Thoracic aorta (tissue), 2 donors: ENCODE data around the gene GARS1. TPM values are rescaled to one million over a fixed set of nuclear protein-coding genes. Genes with fewer than 3 reads are reported as not detected.
"Not testable (repeated sequence)": the region's sequence is repeated elsewhere in the genome, so short reads cannot be mapped to it uniquely, and the experiment has no call there.

Experiments used
- ATAC-seq: fragments of 150-250 bp; one replicate; pipeline ENCODE4 v1.8.0; 2017; ENCODE audit warnings: low read depth; ENCODE audit not compliant: insufficient number of reproducible peaks, low FRiP score
- DNase-seq: peaks from one replicate; pipeline ENCODE4 v3.0.0-alpha.2; 2020; ENCODE audit warnings: low spot score
- H3K27ac ChIP-seq, 2 donors: fragments of 200-600 bp; sonication (generic); 1 replicate in 1 of 2; 2 replicates in 1 of 2; pipeline ENCODE4 v1.5.1; 2016; ENCODE audit warnings: mild to moderate bottlenecking in 2 of 2, moderate library complexity in 2 of 2
- H3K27me3 ChIP-seq: fragments of 200-600 bp; sonication (generic); replicated peaks from 2 replicates; pipeline ENCODE4 v1.6.0; 2016; ENCODE audit warnings: mild to moderate bottlenecking; ENCODE audit not compliant: insufficient read depth
- H3K36me3 ChIP-seq: fragments of 200-600 bp; sonication (generic); one replicate; pipeline ENCODE4 v1.5.1; 2016
- H3K4me1 ChIP-seq, 2 donors: fragments of 200-600 bp; sonication (generic); 1 replicate in 1 of 2; 2 replicates in 1 of 2; pipeline versions ENCODE4 v1.5.1 to v1.6.0; 2016; ENCODE audit warnings: low read depth in 2 of 2, mild to moderate bottlenecking in 1 of 2; ENCODE audit not compliant: control insufficient read depth in 1 of 2
- H3K4me3 ChIP-seq: fragments of 200-600 bp; sonication (generic); 2 replicates; pipeline ENCODE4 v1.5.1; 2016; ENCODE audit warnings: mild to moderate bottlenecking
- H3K9me3 ChIP-seq: fragments of 200-600 bp; sonication (generic); 2 replicates; pipeline ENCODE4 v1.5.1; 2016
- total RNA-seq, 2 donors: library from RNA; depleted of rRNA; stranded (reverse); fragments of >200 nt; gene quantifications; one replicate each; pipeline versions ENCODE4 v1.1.0 to v1.2.3, GENCODE V29; 2016
- TF ChIP-seq, protein P1 (sequence below): fragments of 200-600 bp; sonication (generic); IDR thresholded peaks from one replicate; pipeline ENCODE4 v1.5.1; 2019; ENCODE audit warnings: antibody characterized with exemption

GARS1 gene
- total RNA-seq, 2 donors from 2014 or later: 76.5 to 81.6 TPM

DNA sequence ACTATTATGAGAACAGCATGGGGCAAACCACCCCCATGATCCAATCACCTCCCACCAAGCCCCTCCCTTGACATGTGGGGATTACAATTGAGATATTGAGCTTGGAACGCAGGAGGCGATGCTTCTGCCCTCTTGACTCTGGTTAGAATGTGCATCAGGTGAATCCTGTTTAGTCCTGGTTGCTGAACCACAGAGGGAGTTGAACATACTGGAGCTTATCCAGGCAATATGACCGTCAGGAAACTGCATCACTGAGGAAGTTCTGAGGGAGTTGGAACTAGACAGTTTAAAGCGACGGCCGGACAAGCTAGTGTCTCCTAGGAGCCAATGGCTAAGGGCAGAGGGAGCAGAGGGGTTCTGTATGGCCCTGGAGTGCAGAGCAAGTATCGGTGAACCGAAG lies 31.8 kb upstream of the GARS1 start:
- no peaks in the 10 kb centered on the region for H3K27me3 ChIP-seq
- TF ChIP-seq, protein P1, sequence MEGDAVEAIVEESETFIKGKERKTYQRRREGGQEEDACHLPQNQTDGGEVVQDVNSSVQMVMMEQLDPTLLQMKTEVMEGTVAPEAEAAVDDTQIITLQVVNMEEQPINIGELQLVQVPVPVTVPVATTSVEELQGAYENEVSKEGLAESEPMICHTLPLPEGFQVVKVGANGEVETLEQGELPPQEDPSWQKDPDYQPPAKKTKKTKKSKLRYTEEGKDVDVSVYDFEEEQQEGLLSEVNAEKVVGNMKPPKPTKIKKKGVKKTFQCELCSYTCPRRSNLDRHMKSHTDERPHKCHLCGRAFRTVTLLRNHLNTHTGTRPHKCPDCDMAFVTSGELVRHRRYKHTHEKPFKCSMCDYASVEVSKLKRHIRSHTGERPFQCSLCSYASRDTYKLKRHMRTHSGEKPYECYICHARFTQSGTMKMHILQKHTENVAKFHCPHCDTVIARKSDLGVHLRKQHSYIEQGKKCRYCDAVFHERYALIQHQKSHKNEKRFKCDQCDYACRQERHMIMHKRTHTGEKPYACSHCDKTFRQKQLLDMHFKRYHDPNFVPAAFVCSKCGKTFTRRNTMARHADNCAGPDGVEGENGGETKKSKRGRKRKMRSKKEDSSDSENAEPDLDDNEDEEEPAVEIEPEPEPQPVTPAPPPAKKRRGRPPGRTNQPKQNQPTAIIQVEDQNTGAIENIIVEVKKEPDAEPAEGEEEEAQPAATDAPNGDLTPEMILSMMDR: no peak
- DNase-seq (no peak), ATAC-seq (no peak)
- H3K36me3 ChIP-seq: no peaks in the 10 kb centered on the region
- no peak overlapping the region for H3K27ac ChIP-seq
- H3K4me3 ChIP-seq: no peak overlapping the region
- H3K4me1 ChIP-seq: no peaks in the 10 kb centered on the region
- no peaks in the 10 kb centered on the region for H3K9me3 ChIP-seq

DNA sequence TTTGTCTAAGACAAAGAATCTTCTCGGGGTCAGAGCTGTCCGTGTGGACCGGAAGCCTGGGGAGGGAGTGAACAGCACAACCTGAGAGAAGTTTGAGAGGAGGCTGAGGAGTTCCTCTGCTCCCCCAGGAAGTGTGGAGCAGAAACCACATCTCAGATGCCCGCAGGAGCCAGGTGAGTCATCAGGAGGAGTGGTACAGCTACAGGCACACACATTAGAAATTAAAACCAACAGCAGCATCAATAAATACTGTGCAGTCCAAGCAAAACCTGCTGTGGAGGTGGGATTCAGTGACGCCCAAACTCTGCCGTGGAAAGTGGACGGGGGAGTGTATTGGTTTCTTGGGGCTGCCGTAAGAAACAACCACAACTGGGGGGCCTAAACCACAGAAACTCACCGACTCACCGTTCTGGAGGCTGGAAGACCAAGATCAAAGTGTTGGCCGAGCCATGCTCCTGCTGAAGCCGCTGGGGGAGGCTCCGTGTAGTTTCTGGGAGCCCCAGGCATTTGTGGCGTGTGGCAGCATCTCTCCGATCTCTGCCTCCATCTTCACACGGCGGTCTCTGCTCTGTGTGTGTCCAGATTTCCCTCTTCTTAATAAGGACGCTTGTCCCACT lies 31.2 kb upstream of the GARS1 start:
- Histone ChIP-seq H3K27ac (no peak overlapping the region), H3K4me1 (no peaks in the 10 kb centered on the region), H3K36me3 (peaks cover 5% of the 10 kb centered on the region), H3K27me3 (no peaks in the 10 kb centered on the region), H3K9me3 (no peaks in the 10 kb centered on the region), H3K4me3 (no peak overlapping the region)
- TF ChIP-seq, protein P1: no peak
- DNase-seq: no peak
- no peak for ATAC-seq

DNA sequence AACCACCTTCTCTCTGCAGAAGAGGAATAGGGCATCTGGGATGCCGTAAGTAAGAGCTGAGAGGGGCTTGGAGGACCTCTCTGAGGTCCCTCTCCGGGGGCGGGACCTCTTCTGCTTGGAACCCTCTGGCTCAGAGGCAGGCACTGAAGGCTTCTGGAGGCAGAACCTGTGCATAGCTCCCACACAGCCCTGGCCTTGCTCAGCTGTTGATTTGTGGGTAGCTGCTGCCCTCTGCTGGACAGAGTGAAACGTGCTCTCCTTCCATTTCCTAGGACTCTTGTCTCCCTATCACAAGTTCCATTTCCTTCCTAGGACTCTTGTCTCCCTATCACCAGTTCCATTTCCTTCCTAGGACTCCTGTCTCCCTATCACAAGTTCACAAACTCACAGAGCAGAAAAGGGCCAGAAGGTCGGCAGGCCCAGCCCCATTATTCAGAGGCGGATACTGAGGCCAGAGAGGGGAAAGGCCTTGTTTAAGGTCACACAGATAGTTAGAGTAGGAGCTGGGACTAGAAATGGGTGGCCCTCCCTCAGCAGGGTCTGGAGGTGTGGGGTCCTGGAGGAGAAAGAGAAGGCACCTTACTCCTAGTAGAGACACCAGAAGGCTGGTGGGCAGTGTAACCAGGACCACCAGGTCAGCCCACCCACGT lies 30.3 kb upstream of the GARS1 start:
- peak; percentile 19 for DNase-seq
- Histone ChIP-seq H3K4me1 (no peaks in the 10 kb centered on the region), H3K9me3 (no peaks in the 10 kb centered on the region), H3K4me3 (no peak overlapping the region), H3K27ac (no peak overlapping the region), H3K27me3 (no peaks in the 10 kb centered on the region), H3K36me3 (peaks cover 10% of the 10 kb centered on the region)
- TF ChIP-seq, protein P1: peak; percentile 87
- peak; percentile 53 for ATAC-seq

DNA sequence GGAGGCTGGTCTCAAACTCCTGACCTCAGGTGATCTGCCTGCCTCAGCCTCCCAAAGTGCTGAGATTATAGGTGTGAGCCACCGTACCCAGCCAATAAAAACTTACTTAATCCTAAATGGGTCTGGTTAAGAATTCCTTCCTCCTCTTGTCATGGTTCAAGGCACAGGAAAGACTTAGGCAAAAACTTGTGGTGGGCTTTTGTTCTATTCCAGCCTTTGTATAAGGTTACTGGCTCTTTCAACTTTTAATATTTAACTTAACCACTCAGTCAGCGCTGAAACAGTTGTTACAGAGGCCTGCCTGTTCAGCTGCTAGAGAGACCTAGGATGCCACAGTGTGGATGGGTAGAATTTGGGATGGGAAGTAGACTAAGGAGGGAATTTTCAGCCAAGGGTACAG lies 28.1 kb upstream of the GARS1 start:
- H3K27ac ChIP-seq: no peak overlapping the region
- no peaks in the 10 kb centered on the region for H3K9me3 ChIP-seq
- peaks cover 14% of the 10 kb centered on the region for H3K36me3 ChIP-seq
- no peaks in the 10 kb centered on the region for H3K27me3 ChIP-seq
- H3K4me3 ChIP-seq: no peak overlapping the region
- no peaks in the 10 kb centered on the region for H3K4me1 ChIP-seq
- TF ChIP-seq, protein P1: no peak
- DNase-seq (no peak), ATAC-seq (no peak)

DNA sequence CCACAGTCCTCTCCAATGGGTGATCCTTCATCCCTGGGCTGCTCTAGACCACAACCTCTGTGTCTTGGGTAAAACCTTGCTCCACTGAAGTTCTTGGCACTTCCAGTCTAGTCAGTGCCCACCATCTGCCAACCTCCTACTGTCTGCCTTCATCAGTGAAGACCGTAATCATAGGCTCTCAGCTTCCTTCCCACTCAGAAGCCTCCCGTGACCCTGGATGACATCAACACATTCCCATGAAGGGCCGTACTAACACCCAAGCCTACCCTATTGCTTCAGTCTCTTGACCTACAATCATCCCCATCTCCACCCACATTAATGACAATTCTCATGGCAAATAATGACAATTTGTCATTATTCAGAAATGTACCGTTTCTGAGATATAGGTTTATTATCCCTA lies 27.6 kb upstream of the GARS1 start:
- ATAC-seq (no peak), DNase-seq (no peak)
- Histone ChIP-seq H3K36me3 (peaks cover 14% of the 10 kb centered on the region), H3K27me3 (no peaks in the 10 kb centered on the region), H3K9me3 (no peaks in the 10 kb centered on the region), H3K4me3 (no peak overlapping the region), H3K27ac (no peak overlapping the region), H3K4me1 (no peaks in the 10 kb centered on the region)
- TF ChIP-seq, protein P1: no peak

DNA sequence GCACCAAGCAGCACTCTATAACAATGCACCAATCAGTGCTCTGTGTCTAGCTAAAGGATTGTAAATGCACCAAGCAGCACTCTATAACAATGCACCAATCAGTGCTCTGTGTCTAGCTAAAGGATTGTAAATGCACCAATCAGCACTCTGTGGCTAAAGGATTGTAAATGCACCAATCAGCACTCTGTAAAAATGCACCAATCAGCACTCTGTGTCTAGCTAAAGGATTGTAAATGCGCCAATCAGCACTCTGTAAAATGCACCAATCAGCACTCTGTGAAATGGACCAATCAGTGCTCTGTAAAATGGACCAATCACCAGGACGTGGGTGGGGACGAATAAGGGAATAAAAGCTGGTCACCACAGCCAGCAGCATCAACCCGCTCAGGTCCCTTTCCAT lies 24.4 kb upstream of the GARS1 start:
- H3K4me3 ChIP-seq, H3K4me1 ChIP-seq, DNase-seq, H3K27me3 ChIP-seq, H3K9me3 ChIP-seq, H3K27ac ChIP-seq, ATAC-seq: not testable (repeated sequence)
- peaks cover 14% of the 10 kb centered on the region for H3K36me3 ChIP-seq
